IPS-NIHi7 (cell line): ENCODE data around the gene SOWAHD.
"Not testable (repeated sequence)": the region's sequence is repeated elsewhere in the genome, so short reads cannot be mapped to it uniquely, and the experiment has no call there.

Source experiments
- DNase-seq: peaks from one replicate; pipeline ENCODE4 v3.0.0; 2012; ENCODE audit warnings: mixed read lengths; ENCODE audit errors: extremely low spot score

SOWAHD gene, protein sequence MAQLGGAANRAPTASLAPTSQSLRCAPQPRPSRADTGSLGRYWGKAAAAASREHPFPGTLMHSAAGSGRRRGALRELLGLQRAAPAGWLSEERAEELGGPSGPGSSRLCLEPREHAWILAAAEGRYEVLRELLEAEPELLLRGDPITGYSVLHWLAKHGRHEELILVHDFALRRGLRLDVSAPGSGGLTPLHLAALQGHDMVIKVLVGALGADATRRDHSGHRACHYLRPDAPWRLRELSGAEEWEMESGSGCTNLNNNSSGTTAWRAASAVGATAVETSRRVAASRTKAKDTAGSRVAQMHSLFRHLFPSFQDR

DNA sequence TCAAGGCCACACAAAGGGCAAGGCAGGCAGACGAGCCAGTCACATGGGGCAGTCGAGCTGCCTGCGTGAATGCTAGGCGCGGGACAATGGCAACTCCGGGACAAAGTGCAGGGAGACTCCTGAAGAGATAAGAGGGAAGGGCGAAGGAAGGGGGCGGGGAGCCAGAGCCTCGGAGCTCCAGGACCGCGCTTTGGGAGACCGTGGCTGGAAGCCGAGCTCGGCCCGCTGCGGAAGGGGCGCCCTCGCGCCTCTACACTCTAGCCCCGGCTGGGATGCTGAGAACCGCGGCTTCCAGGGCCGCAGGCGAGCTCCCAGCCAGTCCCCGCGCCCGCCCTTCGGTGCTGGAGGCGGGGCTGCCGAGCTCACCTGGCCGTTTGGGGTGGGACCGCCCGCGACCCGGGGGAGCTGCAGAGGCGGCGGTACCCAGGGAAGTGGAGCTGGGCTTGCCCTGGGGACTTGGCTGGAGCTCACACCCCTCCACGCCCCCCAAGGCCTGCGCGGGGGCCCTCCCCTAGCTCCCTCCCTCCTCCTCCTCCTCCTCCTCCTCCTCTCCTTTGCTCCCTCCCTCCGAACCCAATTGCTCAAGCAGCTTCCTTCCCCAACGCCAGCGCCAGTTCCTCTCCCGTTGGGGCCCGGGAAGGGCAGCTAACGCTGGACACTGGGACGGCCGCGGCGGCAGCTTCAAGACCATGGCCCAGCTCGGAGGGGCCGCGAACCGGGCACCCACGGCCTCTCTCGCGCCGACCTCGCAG is at the start of gene SOWAHD:
Gene SOWAHD, plus strand, starts transcription at position 610 of the 752 bp plus-strand sequence. Its CDS starts 80 bp downstream, at position 690.
- DNase-seq, result peak; percentile 49

DNA sequence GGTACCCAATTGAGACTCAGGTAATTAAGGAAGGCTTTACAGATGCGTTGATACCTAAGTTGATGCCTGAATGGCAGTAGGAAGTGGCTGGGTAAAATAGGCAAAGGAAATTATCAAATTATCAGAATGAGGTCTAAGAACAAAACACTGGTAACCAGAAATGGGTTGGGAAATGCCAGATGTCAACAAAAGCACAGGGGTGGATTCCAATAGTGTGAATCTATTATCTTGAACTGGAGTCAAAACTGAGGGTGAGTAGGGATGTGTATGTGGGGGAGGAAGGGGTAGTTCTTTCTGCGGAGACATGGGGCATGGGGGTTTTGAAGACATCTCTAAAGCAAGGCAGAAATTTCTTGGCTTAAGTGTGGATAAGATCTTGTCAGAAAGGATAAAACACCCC is 49.5 kb upstream of the SOWAHD start:
- no peak for DNase-seq

DNA sequence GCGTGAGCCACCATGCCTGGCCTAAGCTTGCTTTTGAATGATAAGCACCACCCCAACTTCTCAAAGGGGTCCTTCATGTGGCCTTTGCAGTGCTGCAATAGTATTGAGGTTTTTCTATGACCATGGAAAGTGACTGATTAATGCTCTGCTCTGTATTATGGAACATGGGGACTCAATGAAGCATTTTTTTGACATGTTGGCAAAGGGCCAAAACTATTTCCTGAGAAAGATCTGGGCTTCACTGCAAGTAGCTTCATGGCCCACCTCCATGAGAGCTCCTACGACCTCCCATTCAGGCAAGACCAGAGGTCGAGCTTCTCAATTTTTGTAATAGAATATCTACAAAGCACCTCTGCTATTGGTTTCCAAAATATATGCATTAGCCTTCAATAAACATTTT is 48.8 kb upstream of the SOWAHD start:
- no peak for DNase-seq

- no peak for DNase-seq
Measured at GRCh38 chrX:119721487-119721886, 36.9 kb upstream of the SOWAHD start.

DNA sequence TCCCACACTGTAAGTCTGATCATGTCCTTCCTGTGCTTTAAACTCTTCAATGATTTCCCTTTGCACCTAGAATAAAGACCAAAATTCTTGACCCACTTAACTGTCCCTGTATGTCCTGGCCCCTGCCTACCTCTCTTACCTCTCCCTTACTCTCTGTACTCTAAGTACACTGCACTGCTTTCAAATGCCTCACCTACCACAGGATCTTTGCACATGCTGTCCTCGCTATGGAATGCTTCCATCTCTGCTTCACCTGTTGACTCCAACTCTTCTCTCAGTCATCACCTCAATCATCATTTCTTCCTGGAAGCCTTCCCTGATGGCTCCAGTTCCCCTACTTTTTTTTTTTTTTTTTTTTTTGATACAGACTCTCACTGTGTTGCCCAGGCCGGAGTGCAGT is 36.5 kb upstream of the SOWAHD start:
- DNase-seq, result no peak

GRCh38 chrX:119726900-119727555 is 31.4 kb upstream of the SOWAHD start:
- DNase-seq, result no peak

DNA sequence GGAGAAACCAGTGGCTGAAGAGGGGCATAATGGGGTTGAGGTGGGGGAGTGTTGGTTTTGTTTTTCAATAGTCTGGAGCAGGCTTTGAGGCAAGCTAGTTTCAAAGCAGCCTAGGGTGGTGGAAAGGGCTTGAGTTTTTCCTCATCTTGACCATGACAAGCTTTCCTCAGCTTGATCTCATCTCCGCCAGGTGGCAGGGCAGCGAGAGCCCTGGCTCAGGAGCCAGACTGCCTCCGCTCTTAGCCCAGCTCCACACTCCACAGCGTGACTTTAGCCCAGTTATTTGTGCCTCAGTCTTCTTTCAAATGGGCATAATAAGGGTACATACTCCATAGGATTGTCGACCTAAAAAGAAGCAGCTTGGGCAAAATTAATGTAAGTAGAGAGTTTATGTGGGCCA is 29.9 kb upstream of the SOWAHD start:
- DNase-seq, result peak; percentile 31

DNA sequence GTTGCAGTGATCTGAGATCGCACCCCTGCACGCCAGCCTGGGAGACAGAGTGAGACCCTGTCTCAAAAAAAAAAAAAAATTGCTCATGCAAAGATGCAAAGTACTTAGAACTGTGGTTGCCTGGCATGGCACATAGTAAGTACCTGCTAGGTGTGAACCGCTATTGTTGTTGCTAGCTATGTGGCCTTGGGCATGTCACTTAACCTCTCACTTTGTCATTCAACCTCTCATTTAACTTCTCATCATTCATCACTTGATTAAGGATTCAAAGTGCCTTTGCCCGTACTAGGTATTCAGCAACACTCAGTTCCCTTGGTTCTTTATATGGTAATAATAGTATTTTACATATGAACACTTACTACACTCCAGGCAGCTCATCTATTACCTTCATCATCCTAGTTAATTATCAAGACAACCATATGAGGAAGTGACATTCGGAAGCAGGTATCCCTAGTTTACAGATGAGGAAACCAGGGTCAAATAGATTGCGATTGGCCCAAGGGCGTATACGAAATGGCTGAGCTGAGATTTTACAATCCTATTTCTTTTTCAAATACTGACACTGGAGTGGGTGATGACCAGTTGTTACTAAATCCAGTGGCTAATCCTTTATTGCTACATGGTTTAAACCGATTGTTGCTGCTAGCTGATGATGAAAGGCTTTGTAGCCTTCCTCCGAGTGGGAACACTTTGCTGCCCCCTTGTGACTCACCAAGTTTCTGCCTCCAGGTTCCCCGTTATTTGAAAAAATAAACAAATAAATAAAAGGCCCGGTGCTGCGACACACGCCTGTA is 28.8 kb upstream of the SOWAHD start:
- peak; percentile 51 for DNase-seq

DNA sequence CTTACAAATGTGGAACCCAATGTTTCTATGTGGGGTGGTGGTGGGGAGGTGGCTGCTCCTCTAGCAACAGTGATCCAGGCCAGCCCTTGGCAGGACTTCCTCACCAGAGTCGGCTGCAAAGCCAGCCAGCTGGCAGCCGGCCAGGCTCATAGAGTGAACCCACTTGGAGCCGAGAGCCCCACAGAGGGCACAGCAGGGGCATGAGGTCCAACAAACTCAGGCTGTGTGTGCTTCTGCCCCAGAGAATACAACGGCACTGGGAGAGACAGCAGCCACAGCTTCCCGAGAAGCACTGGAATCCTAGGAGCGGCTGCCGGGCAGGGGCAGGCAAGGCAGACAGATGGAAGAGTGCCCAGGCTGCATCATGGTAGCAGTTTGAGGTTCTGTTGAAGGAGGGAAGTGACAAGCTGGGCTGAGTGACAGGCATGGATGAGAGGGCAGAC is 23.5 kb upstream of the SOWAHD start:
- DNase-seq, result no peak

- no peak for DNase-seq
Measured at GRCh38 chrX:119735467-119735866, 22.9 kb upstream of the SOWAHD start.

DNA sequence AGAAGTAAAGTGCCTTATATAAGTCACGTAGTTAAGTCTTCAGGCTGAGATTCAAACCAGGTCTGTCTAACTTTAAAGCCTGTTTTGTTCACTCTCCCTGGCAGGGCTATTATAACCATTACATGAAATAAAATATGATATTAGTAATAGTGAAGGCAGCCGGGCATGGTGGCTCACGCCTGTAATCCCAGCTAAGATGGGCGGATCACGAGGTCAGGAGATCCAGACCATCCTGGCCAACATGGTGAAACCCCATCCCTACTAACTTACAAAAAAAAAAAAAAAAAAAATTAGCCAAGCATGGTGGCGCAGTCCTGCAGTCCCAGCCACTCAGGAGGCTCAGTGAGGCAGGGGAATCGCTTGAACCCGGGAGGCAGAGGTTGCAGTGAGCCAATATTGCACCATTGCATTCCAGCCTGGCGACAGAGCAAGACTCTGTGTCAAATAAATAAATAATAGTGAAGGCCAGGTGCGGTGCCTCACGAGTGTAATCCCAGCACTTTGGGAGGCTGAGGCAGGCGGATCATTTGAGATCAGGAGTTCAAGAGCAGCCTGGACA is 22.1 kb upstream of the SOWAHD start:
- no peak for DNase-seq

DNA sequence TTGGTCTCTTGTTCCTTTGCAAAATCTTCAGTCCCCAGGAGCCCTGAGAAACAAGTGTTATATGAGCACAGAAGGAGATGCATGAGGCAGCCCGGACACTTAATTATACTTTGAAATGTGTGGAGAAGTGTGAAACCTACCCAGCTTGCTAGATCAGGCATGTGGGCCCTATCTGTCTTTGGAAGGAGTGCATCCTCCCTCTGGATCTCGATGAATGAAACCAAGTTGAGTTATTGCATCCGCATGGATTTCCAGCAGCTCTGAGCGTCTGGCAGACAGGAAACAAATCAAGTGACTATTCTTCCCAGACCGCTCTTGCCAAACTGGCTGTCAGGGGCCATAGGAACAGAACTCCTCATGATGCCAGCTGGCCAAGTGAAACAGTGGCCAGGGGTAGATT is 19.6 kb upstream of the SOWAHD start:
- DNase-seq, result no peak

DNA sequence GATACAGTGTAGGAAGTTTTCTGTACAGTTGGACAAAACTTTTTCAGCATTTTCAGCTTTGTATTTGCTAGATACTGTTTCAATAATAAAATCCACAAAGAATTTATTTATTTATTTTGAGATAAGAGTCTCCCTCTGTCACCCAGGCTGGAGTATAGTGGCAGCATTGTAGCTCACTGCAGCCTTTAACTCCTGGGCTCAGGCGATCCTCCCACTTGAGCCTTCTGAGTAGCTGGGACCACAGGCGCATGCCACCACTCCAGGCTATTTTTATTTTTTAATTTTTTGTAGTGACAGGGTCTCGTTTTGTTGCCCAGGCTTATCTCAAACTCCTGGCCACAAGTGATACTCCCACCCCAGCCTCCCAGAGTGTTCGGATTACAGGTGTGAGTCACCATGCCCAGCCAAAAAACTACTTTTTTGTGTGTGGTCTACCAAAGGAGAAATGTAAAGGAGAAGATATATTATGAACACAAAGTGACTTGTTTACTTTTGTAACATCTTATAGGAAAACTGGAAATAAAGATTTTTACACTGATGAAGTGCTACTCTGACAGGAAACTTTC is 13.0 kb upstream of the SOWAHD start:
- no peak for DNase-seq

DNA sequence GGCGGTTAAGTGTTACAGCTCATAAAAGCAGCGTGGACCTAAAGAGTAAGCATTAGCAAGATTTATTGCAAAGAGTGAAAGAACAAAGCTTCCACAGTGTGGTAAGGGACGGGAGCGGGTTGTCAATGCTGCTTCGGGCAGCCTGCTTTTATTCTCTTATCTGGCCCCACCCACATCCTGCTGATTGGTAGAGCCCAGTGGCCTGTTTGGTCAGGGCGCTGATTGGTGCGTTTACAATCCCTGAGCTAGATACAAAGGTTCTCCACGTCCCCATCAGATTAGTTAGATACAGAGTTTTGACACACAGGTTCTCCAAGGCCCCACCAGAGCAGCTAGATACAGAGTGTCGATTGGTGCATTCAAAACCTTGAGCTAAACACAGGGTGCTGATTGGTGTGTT is 8.3 kb upstream of the SOWAHD start:
- not testable (repeated sequence) for DNase-seq

DNA sequence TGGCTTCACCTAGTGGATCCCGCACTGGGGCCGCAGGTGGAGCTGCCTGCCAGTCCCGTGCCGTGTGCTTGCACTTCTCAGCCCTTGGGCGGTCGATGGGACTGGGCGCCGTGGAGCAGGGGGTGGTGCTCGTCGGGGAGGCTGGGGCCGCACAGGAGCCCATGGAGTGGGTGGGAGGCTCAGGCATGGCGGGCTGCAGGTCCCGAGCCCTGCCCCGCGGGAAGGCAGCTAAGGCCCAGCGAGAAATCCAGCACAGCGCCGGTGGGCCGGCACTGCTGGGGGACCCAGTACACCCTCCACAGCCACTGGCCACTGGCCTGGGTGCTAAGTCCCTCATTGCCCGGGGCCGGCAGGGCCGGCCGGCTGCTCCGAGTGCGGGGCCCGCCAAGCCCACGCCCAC is 7.6 kb upstream of the SOWAHD start:
- not testable (repeated sequence) for DNase-seq

GRCh38 chrX:119753001-119753400 is 5.4 kb upstream of the SOWAHD start:
- no peak for DNase-seq

- no peak for DNase-seq
Measured at GRCh38 chrX:119753639-119754257, 4.6 kb upstream of the SOWAHD start.

DNA sequence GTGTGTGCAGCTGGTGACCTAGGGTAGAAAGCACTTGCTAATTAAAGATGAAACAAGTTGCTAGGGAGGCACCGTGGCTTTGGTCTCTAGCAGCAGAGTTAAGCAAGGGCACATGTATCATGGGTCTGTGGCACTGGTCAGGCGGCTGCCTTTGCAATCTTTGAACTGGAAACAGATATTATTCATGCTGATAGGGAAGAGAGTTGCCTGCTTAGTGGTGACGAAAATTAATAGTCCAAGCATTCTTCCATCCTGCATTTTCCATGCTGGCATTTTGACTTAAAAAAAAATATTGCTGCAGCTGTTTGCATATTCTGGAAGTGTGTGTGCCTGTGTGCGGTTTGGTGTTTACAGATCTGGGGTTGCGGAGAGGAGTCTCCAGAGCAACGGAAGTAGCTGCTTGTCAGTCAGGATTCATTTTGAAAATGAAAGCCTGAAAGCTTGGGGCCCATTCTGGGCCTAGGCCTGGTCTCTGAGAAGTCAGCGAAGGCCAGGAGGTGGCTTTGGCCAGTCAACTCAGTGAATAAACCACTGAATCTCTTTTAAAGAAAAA is 2.3 kb upstream of the SOWAHD start:
- DNase-seq, result no peak

DNA sequence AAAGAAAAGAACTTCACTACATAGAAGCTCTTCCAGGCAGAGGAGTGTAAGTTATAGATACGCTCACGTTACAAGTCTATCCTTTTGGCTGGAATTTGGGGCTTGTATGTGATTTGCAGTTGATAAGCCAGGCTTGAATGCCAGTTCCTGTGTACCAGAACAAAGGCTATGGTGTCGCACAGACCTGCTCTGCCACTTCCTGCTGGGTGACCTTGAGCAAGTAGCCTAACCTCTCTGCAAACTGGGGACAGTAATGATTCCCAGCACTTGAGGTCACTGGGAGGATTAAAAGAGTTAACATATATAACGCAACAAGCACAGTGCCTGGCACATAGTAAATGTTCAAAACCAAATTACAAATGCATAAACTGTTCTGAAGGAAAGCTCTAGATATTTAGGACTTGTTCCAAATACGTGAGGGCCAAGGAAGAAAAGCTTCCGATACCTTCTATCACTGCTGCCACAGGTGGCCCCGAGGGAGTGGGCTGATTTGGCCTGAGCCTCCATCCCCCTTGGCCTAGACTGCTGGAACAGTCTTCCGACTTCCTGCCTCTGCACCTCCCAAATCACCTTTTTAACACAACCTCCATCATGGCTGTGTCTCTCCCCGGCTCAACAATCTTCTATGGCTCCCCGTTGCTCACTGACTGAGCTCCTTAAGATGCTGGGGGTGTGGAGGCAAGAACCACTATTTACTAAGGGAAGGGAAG is 1.3 kb upstream of the SOWAHD start:
- DNase-seq, result no peak

- DNase-seq, result no peak
Measured at GRCh38 chrX:119757646-119757978, 776 bp upstream of the SOWAHD start.
